Keratinocyte (primary cell): ENCODE measurements around the gene COL20A1. TPM values are rescaled to one million over a fixed set of nuclear protein-coding genes. Genes with fewer than 3 reads are reported as not detected.

Source experiments
- DNase-seq: peaks from one replicate; pipeline ENCODE4 v3.0.0-alpha.2; 2011; ENCODE audit warnings: low read depth, missing footprints, low spot score
- FAIRE-seq: peaks from 2 replicates; lab custom pipeline; 2011; peaks lifted over from hg19 to GRCh38; lab: Jason Lieb, UNC
- H2AFZ ChIP-seq: 2 replicates; pipeline ENCODE4 v1.6.0; 2012; ENCODE audit warnings: low read length, control low read depth, inconsistent platforms; ENCODE audit not compliant: control insufficient read depth
- H3K27ac ChIP-seq: 2 replicates; pipeline ENCODE4 v1.5.1; 2011; ENCODE audit warnings: low read length; ENCODE audit not compliant: control insufficient read depth, insufficient read depth
- H3K27me3 ChIP-seq: 3 replicates; pipeline ENCODE4 v1.6.0; 2011; ENCODE audit warnings: low read length; ENCODE audit not compliant: control insufficient read depth, insufficient read depth; ENCODE audit errors: extremely low read depth
- H3K36me3 ChIP-seq, 2 experiments: 2 replicates in 1 of 2; 3 replicates in 1 of 2; pipeline ENCODE4 v1.5.1; 2011; ENCODE audit warnings: low read length in 2 of 2, mild to moderate bottlenecking in 1 of 2; ENCODE audit not compliant: control insufficient read depth in 2 of 2, insufficient read depth in 2 of 2; ENCODE audit errors: extremely low read depth in 1 of 2
- H3K4me1 ChIP-seq: 3 replicates; pipeline ENCODE4 v1.5.1; 2011; ENCODE audit warnings: low read length; ENCODE audit not compliant: control insufficient read depth, insufficient read depth; ENCODE audit errors: extremely low read depth
- H3K4me2 ChIP-seq: 3 replicates; pipeline ENCODE4 v1.6.0; 2011; ENCODE audit warnings: low read depth, low read length; ENCODE audit not compliant: control insufficient read depth, insufficient read depth; ENCODE audit errors: extremely low read depth
- H3K4me3 ChIP-seq, 3 experiments: fragments of 200-600 bp in 1 of 3; sonication (generic) in 1 of 3; 2 replicates in 2 of 3; 3 replicates in 1 of 3; pipeline ENCODE4 v1.5.1; 2011 to 2016; ENCODE audit warnings: low read length in 3 of 3, mild to moderate bottlenecking in 3 of 3, control low read depth in 2 of 3, inconsistent platforms in 1 of 3, low read depth in 1 of 3, mixed read lengths in 1 of 3, mixed run types in 1 of 3, moderate library complexity in 1 of 3; ENCODE audit not compliant: control insufficient read depth in 2 of 3, insufficient read depth in 2 of 3; ENCODE audit errors: extremely low read depth in 1 of 3
- H3K79me2 ChIP-seq: 2 replicates; pipeline ENCODE4 v1.6.0; 2012; ENCODE audit warnings: low read length; ENCODE audit not compliant: control insufficient read depth, insufficient read depth
- H3K9ac ChIP-seq: 3 replicates; pipeline ENCODE4 v1.6.0; 2011; ENCODE audit warnings: low read length; ENCODE audit not compliant: control insufficient read depth, insufficient read depth; ENCODE audit errors: extremely low read depth
- H3K9me1 ChIP-seq: 3 replicates; pipeline ENCODE4 v1.6.0; 2011; ENCODE audit warnings: low read length; ENCODE audit not compliant: control insufficient read depth, insufficient read depth; ENCODE audit errors: extremely low read depth
- H3K9me3 ChIP-seq: 2 replicates; pipeline ENCODE4 v1.5.1; 2012; ENCODE audit warnings: low read depth, low read length; ENCODE audit not compliant: control insufficient read depth
- H4K20me1 ChIP-seq: 3 replicates; pipeline ENCODE4 v1.6.0; 2011; ENCODE audit warnings: low read length; ENCODE audit not compliant: control insufficient read depth, insufficient read depth; ENCODE audit errors: extremely low read depth
- CTCF ChIP-seq, 3 experiments: IDR thresholded peaks in 1 of 3; conservative IDR thresholded peaks in 1 of 3; optimal IDR thresholded peaks in 1 of 3; 2 replicates in 2 of 3; 3 replicates in 1 of 3; pipeline versions ENCODE3 to v1.5.1; 2011; ENCODE audit warnings: low read length in 3 of 3, mild to moderate bottlenecking in 3 of 3, moderate library complexity in 2 of 3, control low read depth in 1 of 3, inconsistent platforms in 1 of 3; ENCODE audit not compliant: insufficient read depth in 2 of 3; ENCODE audit errors: extremely low read depth in 1 of 3
- EZH2 ChIP-seq: IDR thresholded peaks from one replicate; pipeline ENCODE4 v1.6.1; 2012; ENCODE audit warnings: inconsistent platforms, mild to moderate bottlenecking, low read length, moderate library complexity
- dilution Hi-C: fragments of 300-500 bp; cut with MboI; formaldehyde crosslinking; loops from one replicate; pipeline ENCODE4 v1.7.0; 2020; ENCODE audit warnings: low sequenced_read_pairs; ENCODE audit not compliant: extremely low pct_ligation_motif_present
- polyA minus RNA-seq, 3 experiments: library from RNA; depleted of rRNA, polyadenylated mRNA; stranded (reverse); fragments of >200 nt; gene quantifications; 1 replicate in 1 of 3; 2 replicates in 1 of 3; 3 replicates in 1 of 3; pipeline ENCODE4 v1.2.3, GENCODE V29; 2011
- polyA plus RNA-seq, 5 experiments: library from polyadenylated mRNA; depleted of rRNA in 3 of 5; stranded (reverse) in 3 of 5; stranded (forward) in 1 of 5; unstranded in 1 of 5; fragments of >200 nt; gene quantifications; 1 replicate in 1 of 5; 2 replicates in 3 of 5; 3 replicates in 1 of 5; pipeline versions ENCODE4 v1.2.1 to v1.2.3, GENCODE V29; 2011 to 2012; ENCODE audit warnings: missing spikeins in 2 of 5, low read depth in 1 of 5, low replicate concordance in 1 of 5

COL20A1 gene
- not detected in 3 replicates for polyA plus RNA-seq
- polyA plus RNA-seq (2011; ENCODE audit: low read depth), result not detected
- polyA plus RNA-seq (2011; cell fraction: cytosol; rRNA removed), result not detected in 2 replicates
- not detected in 2 replicates for polyA plus RNA-seq (2011; cell fraction: nucleus; rRNA removed)
- not detected in 2 replicates for polyA plus RNA-seq (2012; ENCODE audit: low replicate concordance)
- polyA minus RNA-seq, result not detected in 3 replicates
- polyA minus RNA-seq (2011; cell fraction: cytosol; rRNA and poly(A)+ RNA removed), result not detected
- polyA minus RNA-seq (2011; cell fraction: nucleus; rRNA and poly(A)+ RNA removed), result 0.32 TPM in 1 of 2 replicates, not detected in the other

GRCh38 chr20:63292904-63293303, at the start of gene COL20A1:
TSS of gene COL20A1 (plus strand) at chr20:63293186. CDS start at chr20:63295108, 1,922 bp downstream.
- DNase-seq (no peak), FAIRE-seq (no peak)
- H3K9me3 ChIP-seq, result no peaks in the 10 kb centered on the region
- TF ChIP-seq EZH2, result no peak
- no peak for TF ChIP-seq CTCF (optimal IDR thresholded peaks at IDR 0.05 in 1 of 3, IDR thresholded peaks at IDR 0.05 in 1 of 3, conservative IDR thresholded peaks at IDR 0.05 in 1 of 3; ENCODE audit: extremely low read depth in 1 of 3, insufficient read depth in 2 of 3, low read length in 3 of 3)
- H3K27ac ChIP-seq, result no peak within 1 kb of the TSS
- peaks cover 26% of the 10 kb centered on the region for H3K27me3 ChIP-seq
- H3K4me2 ChIP-seq, result no peak within 1 kb of the TSS
- dilution Hi-C loops, result no loop called here
- peaks cover 5% of the 10 kb centered on the region for H4K20me1 ChIP-seq
- peaks cover 8 to 10% of the 10 kb centered on the region in 2 experiments for H3K36me3 ChIP-seq
- no peak within 1 kb of the TSS for H3K9ac ChIP-seq
- H3K9me1 ChIP-seq, result no peaks in the 10 kb centered on the region
- H2AFZ ChIP-seq, result no peak within 1 kb of the TSS
- no peaks in the 10 kb centered on the region for H3K4me1 ChIP-seq
- no peaks in the 10 kb centered on the region for H3K79me2 ChIP-seq
- H3K4me3 ChIP-seq, result no peak within 1 kb of the TSS

- Histone ChIP-seq H3K9me1 (no peaks in the 10 kb centered on the region), H3K79me2 (no peaks in the 10 kb centered on the region), H3K27ac (no peak overlapping the region), H4K20me1 (no peaks in the 10 kb centered on the region), H3K27me3 (peaks cover 29% of the 10 kb centered on the region), H3K4me3 (no peak overlapping the region), H3K4me2 (no peak overlapping the region), H3K9me3 (no peaks in the 10 kb centered on the region), H3K36me3 (no peaks in the 10 kb centered on the region), H2AFZ (no peak overlapping the region), H3K9ac (no peak overlapping the region), H3K4me1 (no peaks in the 10 kb centered on the region)
- dilution Hi-C loops, result no loop called here
- no peak for TF ChIP-seq CTCF (optimal IDR thresholded peaks at IDR 0.05 in 1 of 3, IDR thresholded peaks at IDR 0.05 in 1 of 3, conservative IDR thresholded peaks at IDR 0.05 in 1 of 3; ENCODE audit: extremely low read depth in 1 of 3, insufficient read depth in 2 of 3, low read length in 3 of 3)
- TF ChIP-seq EZH2, result no peak
- FAIRE-seq (no peak), DNase-seq (no peak)
Observed at GRCh38 chr20:63243604-63244247, 49.3 kb upstream of the COL20A1 start.
